Hepatocyte (in vitro differentiated cells): ENCODE results near the gene MREG.

Source experiments
- CTCF ChIP-seq: fragments of 200-600 bp; sonication (generic); IDR thresholded peaks from 2 replicates; pipeline ENCODE4 v1.5.1; 2016; ENCODE audit warnings: antibody characterized with exemption, mild to moderate bottlenecking; ENCODE audit not compliant: poor library complexity
- EZH2 ChIP-seq: fragments of 200-600 bp; sonication (generic); IDR thresholded peaks from 2 replicates; pipeline ENCODE4 v1.6.1; 2016; ENCODE audit warnings: antibody characterized with exemption, mild to moderate bottlenecking, borderline replicate concordance

GRCh38 chr2:215985257-215985656 lies 28.1 kb downstream of the MREG start:
- TF ChIP-seq CTCF = no peak
- no peak for TF ChIP-seq EZH2
